ENCODE measurements around the gene IRF1. TPM values are rescaled to one million over a fixed set of nuclear protein-coding genes. Genes with fewer than 3 reads are reported as not detected.
"Not testable (repeated sequence)": the region's sequence is repeated elsewhere in the genome, so short reads cannot be mapped to it uniquely, and the experiment has no call there.

IRF1 gene
- total and polyA plus RNA-seq, 2 experiments from 2014 or later: 5.7 to 6.0 TPM

- H3K9me3 ChIP-seq (ENCODE audit: low read depth): no peaks in the 10 kb centered on the region
- no peaks in the 10 kb centered on the region for H3K36me3 ChIP-seq
- H3K4me1 ChIP-seq (ENCODE audit: low read depth): no peaks in the 10 kb centered on the region
- H3K27ac ChIP-seq: no peak overlapping the region
- no peak overlapping the region for H3K4me3 ChIP-seq
- DNase-seq (ENCODE audit: low read depth in 1 of 2, low spot score in 1 of 2): no peak
- TF ChIP-seq CTCF (IDR thresholded peaks at IDR 0.05; ENCODE audit: low read depth, low read length): no peak
- no peaks in the 10 kb centered on the region for H3K27me3 ChIP-seq
Observed at GRCh38 chr5:132528021-132528420, 37.4 kb upstream of the IRF1 start.

GRCh38 chr5:132526974-132527564, 36.5 kb upstream of the IRF1 start:
- DNase-seq (ENCODE audit: low read depth in 1 of 2, low spot score in 1 of 2): no peak
- Histone ChIP-seq H3K36me3 (no peaks in the 10 kb centered on the region), H3K4me3 (no peak overlapping the region), H3K9me3 (ENCODE audit: low read depth) (no peaks in the 10 kb centered on the region), H3K27me3 (no peaks in the 10 kb centered on the region), H3K27ac (no peak overlapping the region), H3K4me1 (ENCODE audit: low read depth) (no peaks in the 10 kb centered on the region)
- TF ChIP-seq CTCF (IDR thresholded peaks at IDR 0.05; ENCODE audit: low read depth, low read length): no peak

GRCh38 chr5:132526290-132526973, 35.9 kb upstream of the IRF1 start:
- Histone ChIP-seq H3K27ac (no peak overlapping the region), H3K27me3 (no peaks in the 10 kb centered on the region), H3K9me3 (ENCODE audit: low read depth) (no peaks in the 10 kb centered on the region), H3K4me1 (ENCODE audit: low read depth) (no peaks in the 10 kb centered on the region), H3K4me3 (no peak overlapping the region), H3K36me3 (no peaks in the 10 kb centered on the region)
- peak; percentile 66 to 67 for DNase-seq (ENCODE audit: low read depth in 1 of 2, low spot score in 1 of 2)
- peak; percentile 85 for TF ChIP-seq CTCF (IDR thresholded peaks at IDR 0.05; ENCODE audit: low read depth, low read length)

GRCh38 chr5:132525299-132525724, 34.7 kb upstream of the IRF1 start:
- no peaks in the 10 kb centered on the region for H3K4me1 ChIP-seq (ENCODE audit: low read depth)
- H3K9me3 ChIP-seq (ENCODE audit: low read depth): no peaks in the 10 kb centered on the region
- H3K27me3 ChIP-seq: no peaks in the 10 kb centered on the region
- no peak overlapping the region for H3K27ac ChIP-seq
- H3K36me3 ChIP-seq: no peaks in the 10 kb centered on the region
- TF ChIP-seq CTCF (IDR thresholded peaks at IDR 0.05; ENCODE audit: low read depth, low read length): no peak
- no peak overlapping the region for H3K4me3 ChIP-seq
- no peak for DNase-seq (ENCODE audit: low read depth in 1 of 2, low spot score in 1 of 2)

- H3K27me3 ChIP-seq; H3K4me3 ChIP-seq; H3K4me1 ChIP-seq (ENCODE audit: low read depth); H3K36me3 ChIP-seq; DNase-seq (ENCODE audit: low read depth in 1 of 2, low spot score in 1 of 2); H3K27ac ChIP-seq; H3K9me3 ChIP-seq (ENCODE audit: low read depth): not testable (repeated sequence)
Observed at GRCh38 chr5:132524877-132525276, 34.3 kb upstream of the IRF1 start.

- not testable (repeated sequence) for H3K27me3 ChIP-seq; H3K4me3 ChIP-seq; DNase-seq (ENCODE audit: low read depth in 1 of 2, low spot score in 1 of 2); H3K9me3 ChIP-seq (ENCODE audit: low read depth); H3K27ac ChIP-seq; H3K4me1 ChIP-seq (ENCODE audit: low read depth); H3K36me3 ChIP-seq
Observed at GRCh38 chr5:132522067-132522466, 31.5 kb upstream of the IRF1 start.

- H3K4me3 ChIP-seq; DNase-seq (ENCODE audit: low read depth in 1 of 2, low spot score in 1 of 2); H3K36me3 ChIP-seq; H3K4me1 ChIP-seq (ENCODE audit: low read depth); H3K27ac ChIP-seq; H3K9me3 ChIP-seq (ENCODE audit: low read depth); H3K27me3 ChIP-seq: not testable (repeated sequence)
Observed at GRCh38 chr5:132513618-132514336, 23.2 kb upstream of the IRF1 start.
